Testis (tissue), 2 donors: ENCODE measurements around the gene BUB1B.

Source experiments
- POLR2A ChIP-seq: fragments of 450-650 bp; IDR thresholded peaks from one replicate; pipeline ENCODE4 v1.6.1; 2017; ENCODE audit warnings: antibody characterized with exemption, mild to moderate bottlenecking, moderate library complexity
- TF ChIP-seq, protein P1 (sequence below), 3 experiments: fragments of 450-650 bp in 2 of 3; fragments of 200-600 bp in 1 of 3; sonication (generic) in 1 of 3; IDR thresholded peaks; one replicate each; pipeline ENCODE4 v1.5.1; 2016 to 2019; ENCODE audit warnings: antibody characterized with exemption in 3 of 3, mild to moderate bottlenecking in 2 of 3, moderate library complexity in 1 of 3

- TF ChIP-seq, protein P1, sequence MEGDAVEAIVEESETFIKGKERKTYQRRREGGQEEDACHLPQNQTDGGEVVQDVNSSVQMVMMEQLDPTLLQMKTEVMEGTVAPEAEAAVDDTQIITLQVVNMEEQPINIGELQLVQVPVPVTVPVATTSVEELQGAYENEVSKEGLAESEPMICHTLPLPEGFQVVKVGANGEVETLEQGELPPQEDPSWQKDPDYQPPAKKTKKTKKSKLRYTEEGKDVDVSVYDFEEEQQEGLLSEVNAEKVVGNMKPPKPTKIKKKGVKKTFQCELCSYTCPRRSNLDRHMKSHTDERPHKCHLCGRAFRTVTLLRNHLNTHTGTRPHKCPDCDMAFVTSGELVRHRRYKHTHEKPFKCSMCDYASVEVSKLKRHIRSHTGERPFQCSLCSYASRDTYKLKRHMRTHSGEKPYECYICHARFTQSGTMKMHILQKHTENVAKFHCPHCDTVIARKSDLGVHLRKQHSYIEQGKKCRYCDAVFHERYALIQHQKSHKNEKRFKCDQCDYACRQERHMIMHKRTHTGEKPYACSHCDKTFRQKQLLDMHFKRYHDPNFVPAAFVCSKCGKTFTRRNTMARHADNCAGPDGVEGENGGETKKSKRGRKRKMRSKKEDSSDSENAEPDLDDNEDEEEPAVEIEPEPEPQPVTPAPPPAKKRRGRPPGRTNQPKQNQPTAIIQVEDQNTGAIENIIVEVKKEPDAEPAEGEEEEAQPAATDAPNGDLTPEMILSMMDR (IDR thresholded peaks at IDR 0.05): no peak
- TF ChIP-seq POLR2A: no peak
These were observed 92.4 kb downstream of the BUB1B start for GRCh38 chr15:40253167-40253790.
